Neuronal stem cell (in vitro differentiated cells): ENCODE data around the gene PLEKHF1.
A peak's percentile ranks its signal among the peaks of the same experiment; 100 is the strongest.

Experiments
- DNase-seq: peaks from one replicate; pipeline ENCODE4 v3.0.0-alpha.2; 2013; ENCODE audit warnings: low spot score
- H2AFZ ChIP-seq: one replicate; pipeline ENCODE4 v1.6.1; 2013; ENCODE audit warnings: mild to moderate bottlenecking, low read length, inconsistent platforms
- H2AK5ac ChIP-seq: 2 replicates; pipeline ENCODE4 v1.6.1; 2013; ENCODE audit warnings: low read depth, mild to moderate bottlenecking, inconsistent platforms, low read length, moderate library complexity, mixed read lengths
- H2BK120ac ChIP-seq: 2 replicates; pipeline ENCODE4 v1.6.1; 2013; ENCODE audit warnings: low read depth, mild to moderate bottlenecking, inconsistent platforms, low read length, moderate library complexity, mixed read lengths
- H2BK12ac ChIP-seq: one replicate; pipeline ENCODE4 v1.6.1; 2013; ENCODE audit warnings: low read length, inconsistent platforms
- H2BK15ac ChIP-seq: 2 replicates; pipeline ENCODE4 v1.6.1; 2013; ENCODE audit warnings: mild to moderate bottlenecking, low read length, inconsistent platforms, mixed read lengths
- H2BK5ac ChIP-seq: one replicate; pipeline ENCODE4 v1.6.1; 2013; ENCODE audit warnings: inconsistent platforms, mild to moderate bottlenecking, low read length, moderate library complexity
- H3K14ac ChIP-seq: one replicate; pipeline ENCODE4 v1.6.1; 2013; ENCODE audit warnings: low read length, inconsistent platforms
- H3K18ac ChIP-seq: 2 replicates; pipeline ENCODE4 v1.6.1; 2013; ENCODE audit warnings: low read length, inconsistent platforms
- H3K23ac ChIP-seq: 2 replicates; pipeline ENCODE4 v1.6.1; 2013; ENCODE audit warnings: low read depth, mild to moderate bottlenecking, mixed read lengths, low read length, inconsistent platforms; ENCODE audit not compliant: poor library complexity
- H3K27ac ChIP-seq: replicated peaks from 3 replicates; pipeline ENCODE4 v1.5.1; 2013; ENCODE audit warnings: low read length, inconsistent platforms
- H3K27me3 ChIP-seq, 3 experiments: 2 replicates each; pipeline ENCODE4 v1.6.1; 2013; ENCODE audit warnings: low read length in 3 of 3, mild to moderate bottlenecking in 2 of 3, inconsistent platforms in 1 of 3, low read depth in 1 of 3, mixed read lengths in 1 of 3, moderate library complexity in 1 of 3; ENCODE audit not compliant: control insufficient read depth in 3 of 3, insufficient read depth in 3 of 3
- H3K36me3 ChIP-seq, 2 donors: replicated peaks in 1 of 2; 2 replicates each; pipeline ENCODE4 v1.6.1; 2013; ENCODE audit warnings: low read length in 2 of 2; ENCODE audit not compliant: control insufficient read depth in 2 of 2, insufficient read depth in 2 of 2
- H3K4ac ChIP-seq: 2 replicates; pipeline ENCODE4 v1.6.1; 2013; ENCODE audit warnings: inconsistent platforms, mild to moderate bottlenecking, low read length, moderate library complexity
- H3K4me1 ChIP-seq, 2 donors: 1 replicate in 1 of 2; 2 replicates in 1 of 2; pipeline ENCODE4 v1.6.1; 2013; ENCODE audit warnings: low read length in 2 of 2, low read depth in 1 of 2; ENCODE audit not compliant: control insufficient read depth in 2 of 2, insufficient read depth in 1 of 2
- H3K4me2 ChIP-seq: one replicate; pipeline ENCODE4 v1.6.1; 2013; ENCODE audit warnings: mild to moderate bottlenecking, low read length, inconsistent platforms; ENCODE audit not compliant: insufficient read depth, poor library complexity, severe bottlenecking
- H3K4me3 ChIP-seq, 2 donors: 2 replicates each; pipeline ENCODE4 v1.5.1; 2013; ENCODE audit warnings: low read length in 2 of 2, mild to moderate bottlenecking in 2 of 2, inconsistent platforms in 1 of 2, moderate library complexity in 1 of 2
- H3K79me1 ChIP-seq: one replicate; pipeline ENCODE4 v1.6.1; 2013; ENCODE audit warnings: low read depth, mild to moderate bottlenecking, inconsistent platforms, low read length, moderate library complexity
- H3K9ac ChIP-seq: one replicate; pipeline ENCODE4 v1.6.1; 2013; ENCODE audit warnings: mild to moderate bottlenecking, low read depth, low read length, inconsistent platforms; ENCODE audit not compliant: poor library complexity
- H3K9me3 ChIP-seq, 2 donors: replicated peaks in 1 of 2; 2 replicates each; pipeline versions ENCODE3 to v1.6.1; 2013; ENCODE audit warnings: low read length in 2 of 2, mild to moderate bottlenecking in 2 of 2, inconsistent platforms in 1 of 2, low read depth in 1 of 2, mixed read lengths in 1 of 2, moderate library complexity in 1 of 2; ENCODE audit not compliant: control insufficient read depth in 2 of 2, insufficient read depth in 1 of 2
- H4K8ac ChIP-seq: one replicate; pipeline ENCODE4 v1.6.1; 2013; ENCODE audit warnings: low read depth, mild to moderate bottlenecking, inconsistent platforms, low read length, moderate library complexity
- H4K91ac ChIP-seq: one replicate; pipeline ENCODE4 v1.6.1; 2013; ENCODE audit warnings: low read length, low read depth, mild to moderate bottlenecking, inconsistent platforms; ENCODE audit not compliant: poor library complexity
- WGBS, 2 donors: extraction: QIAGEN DNeasy Blood & Tissue Kit; methylation state at CpG; one replicate each; pipeline ENCODE4 v1.1.7; 2013; ENCODE audit warnings: missing lambda C conversion rate in 2 of 2, mixed read lengths in 1 of 2; ENCODE audit not compliant: insufficient read length in 2 of 2, insufficient replicate concordance in 1 of 2; ENCODE audit errors: extremely low coverage in 2 of 2; 5-methylcytosine and 5-hydroxymethylcytosine counted together

The PLEKHF1 gene

GRCh38 chr19:29715701-29716581, 50.7 kb downstream of the PLEKHF1 start:
- H2AFZ ChIP-seq: peak overlapping the region; percentile 91
- H2AK5ac ChIP-seq: peak overlapping the region; percentile 95
- H4K91ac ChIP-seq: no peak overlapping the region
- peak overlapping the region; percentile 58 for H2BK12ac ChIP-seq
- H3K27me3 ChIP-seq: no peaks in the 10 kb centered on the region
- no CpG with 5 or more reads among the region's 13 CpGs for WGBS, 2 donors
- peaks cover 2 to 6% of the 10 kb centered on the region in 2 donors for H3K36me3 ChIP-seq
- H3K9me3 ChIP-seq: no peaks in the 10 kb centered on the region
- peak overlapping the region; percentile 96 for H4K8ac ChIP-seq
- peak overlapping the region; percentile 44 for H2BK120ac ChIP-seq
- H3K79me1 ChIP-seq: peaks cover 10% of the 10 kb centered on the region
- peak overlapping the region; percentile 63 to 96 for H3K4me3 ChIP-seq
- H3K4ac ChIP-seq: no peak overlapping the region
- H2BK5ac ChIP-seq: no peak overlapping the region
- H3K18ac ChIP-seq: peak overlapping the region; percentile 96
- H3K4me2 ChIP-seq: peak overlapping the region; percentile 81
- peaks cover 5 to 6% of the 10 kb centered on the region in 2 donors for H3K4me1 ChIP-seq
- H3K9ac ChIP-seq: peak overlapping the region; percentile 95
- H3K27ac ChIP-seq: no peak overlapping the region
- H3K14ac ChIP-seq: no peak overlapping the region
- H3K23ac ChIP-seq: peak overlapping the region; percentile 95
- DNase-seq: no peak
- no peak overlapping the region for H2BK15ac ChIP-seq

- no peak overlapping the region for H2AK5ac ChIP-seq
- no peak overlapping the region for H2BK15ac ChIP-seq
- no peak overlapping the region for H2BK12ac ChIP-seq
- no peak overlapping the region for H3K9ac ChIP-seq
- H2AFZ ChIP-seq: no peak overlapping the region
- H3K4ac ChIP-seq: no peak overlapping the region
- H3K9me3 ChIP-seq: no peaks in the 10 kb centered on the region
- no peak overlapping the region for H3K27ac ChIP-seq
- H3K4me3 ChIP-seq: no peak overlapping the region
- peaks cover 0 to 3% (median 0%) of the 10 kb centered on the region in 3 experiments for H3K27me3 ChIP-seq
- H3K36me3 ChIP-seq: peaks cover 2 to 6% of the 10 kb centered on the region in 2 donors
- no peak overlapping the region for H2BK5ac ChIP-seq
- no peak overlapping the region for H3K23ac ChIP-seq
- WGBS, 2 donors: no CpG with 5 or more reads among the region's 16 CpGs
- H4K91ac ChIP-seq: no peak overlapping the region
- no peak overlapping the region for H3K4me2 ChIP-seq
- no peak overlapping the region for H3K18ac ChIP-seq
- DNase-seq: no peak
- H3K79me1 ChIP-seq: peaks cover 10% of the 10 kb centered on the region
- no peak overlapping the region for H4K8ac ChIP-seq
- no peak overlapping the region for H3K14ac ChIP-seq
- peaks cover 5 to 6% of the 10 kb centered on the region in 2 donors for H3K4me1 ChIP-seq
- no peak overlapping the region for H2BK120ac ChIP-seq
Measured at GRCh38 chr19:29717051-29717450, 51.8 kb downstream of the PLEKHF1 start.

- Histone ChIP-seq H3K14ac (no peak overlapping the region), H3K18ac (peak overlapping the region; percentile 89), H3K9ac (peak overlapping the region; percentile 78), H2BK120ac (peak overlapping the region; percentile 56), H3K4me2 (no peak overlapping the region), H2BK5ac (peak overlapping the region; percentile 17), H3K9me3 (no peaks in the 10 kb centered on the region), H3K27ac (peak overlapping the region; percentile 17), H2BK15ac (peak overlapping the region; percentile 71), H3K23ac (peak overlapping the region; percentile 44), H3K4me1 (peaks cover 6 to 9% of the 10 kb centered on the region in 2 donors), H3K27me3 (peaks cover 0 to 8% (median 0%) of the 10 kb centered on the region in 3 experiments), H4K91ac (no peak overlapping the region), H4K8ac (peak overlapping the region; percentile 57), H3K36me3 (no peaks in the 10 kb centered on the region), H2BK12ac (no peak overlapping the region), H3K4me3 (peak overlapping the region in 1 of 2 donors; percentile 19), H3K4ac (no peak overlapping the region), H3K79me1 (no peaks in the 10 kb centered on the region), H2AFZ (peak overlapping the region; percentile 98), H2AK5ac (peak overlapping the region; percentile 15)
- no CpG with 5 or more reads among the region's 39 CpGs for WGBS, 2 donors
- peak; percentile 30 for DNase-seq
Measured at GRCh38 chr19:29724102-29724641, 58.9 kb downstream of the PLEKHF1 start.

- Histone ChIP-seq H3K9me3 (no peaks in the 10 kb centered on the region), H2AFZ (peak overlapping the region; percentile 98)
Measured at GRCh38 chr19:29724746-29725145, 59.5 kb downstream of the PLEKHF1 start.

More at GRCh38 chr19:29724746-29725145, 59.5 kb downstream of the PLEKHF1 start:
- Histone ChIP-seq H2AK5ac (no peak overlapping the region), H2BK15ac (peak overlapping the region; percentile 71), H2BK120ac (no peak overlapping the region), H3K9ac (no peak overlapping the region), H3K27me3 (peaks cover 0 to 8% (median 0%) of the 10 kb centered on the region in 3 experiments), H3K4me2 (no peak overlapping the region), H4K91ac (no peak overlapping the region), H3K4me3 (peak overlapping the region in 1 of 2 donors; percentile 19), H3K27ac (no peak overlapping the region), H3K79me1 (no peaks in the 10 kb centered on the region), H3K36me3 (no peaks in the 10 kb centered on the region), H2BK5ac (peak overlapping the region; percentile 17), H4K8ac (no peak overlapping the region), H3K23ac (no peak overlapping the region), H3K18ac (peak overlapping the region; percentile 9), H2BK12ac (no peak overlapping the region), H3K4me1 (peaks cover 6 to 9% of the 10 kb centered on the region in 2 donors), H3K4ac (no peak overlapping the region), H3K14ac (no peak overlapping the region)
- no peak for DNase-seq
- WGBS, 2 donors: no CpG with 5 or more reads among the region's 14 CpGs
